DOHH2 (cell line): ENCODE results near the gene TREH.

ENCODE experiments used
- CTCF ChIP-seq: fragments of 200-600 bp; sonication (generic); IDR thresholded peaks from one replicate; pipeline ENCODE4 v1.5.1; 2014; ENCODE audit warnings: antibody characterized with exemption, mild to moderate bottlenecking, low read depth, low read length; ENCODE audit not compliant: poor library complexity, severe bottlenecking
- EZH2phosphoT487 ChIP-seq: fragments of 200-600 bp; sonication (generic); IDR thresholded peaks from 2 replicates; pipeline ENCODE4 v1.6.1; 2017; ENCODE audit warnings: borderline replicate concordance, mild to moderate bottlenecking, antibody characterized with exemption, low read length, moderate library complexity, mixed read lengths

GRCh38 chr11:118622376-118623268 lies 56.8 kb downstream of the TREH start:
- TF ChIP-seq CTCF (no peak), EZH2phosphoT487 (no peak)
